ENCODE measurements around the gene CNPPD1.

The CNPPD1 gene

GRCh38 chr2:219213486-219214071 lies 36.9 kb upstream of the CNPPD1 start:
- TF ChIP-seq SPI1 (IDR thresholded peaks at IDR 0.05; ENCODE audit: borderline replicate concordance, low read depth): no peak
- no peak for TF ChIP-seq GABPA (IDR thresholded peaks at IDR 0.05; ENCODE audit: low read depth)
- no peak for TF ChIP-seq CTCF (IDR thresholded peaks at IDR 0.05; ENCODE audit: insufficient read depth, low read length)
- no peak for TF ChIP-seq REST (IDR thresholded peaks at IDR 0.05; ENCODE audit: insufficient replicate concordance, low read depth)
- no peak for TF ChIP-seq POLR2AphosphoS5 (IDR thresholded peaks at IDR 0.05; ENCODE audit: low read depth)
- DNase-seq (ENCODE audit: low read depth in 1 of 2, low spot score in 1 of 2): no peak
- Histone ChIP-seq H3K27me3 (ENCODE audit: insufficient read depth, poor library complexity, severe bottlenecking) (peaks cover 2% of the 10 kb centered on the region), H3K27ac (replicated peaks) (no peak overlapping the region), H3K4me3 (replicated peaks; ENCODE audit: insufficient read depth, low read length) (no peak overlapping the region)

GRCh38 chr2:219213026-219213415 lies 36.3 kb upstream of the CNPPD1 start:
- H3K4me3 ChIP-seq (replicated peaks; ENCODE audit: insufficient read depth, low read length): no peak overlapping the region
- no peak for DNase-seq (ENCODE audit: low read depth in 1 of 2, low spot score in 1 of 2)
- TF ChIP-seq GABPA (IDR thresholded peaks at IDR 0.05; ENCODE audit: low read depth) (no peak), POLR2AphosphoS5 (IDR thresholded peaks at IDR 0.05; ENCODE audit: low read depth) (no peak), SPI1 (IDR thresholded peaks at IDR 0.05; ENCODE audit: borderline replicate concordance, low read depth) (no peak), CTCF (IDR thresholded peaks at IDR 0.05; ENCODE audit: insufficient read depth, low read length) (no peak), REST (IDR thresholded peaks at IDR 0.05; ENCODE audit: insufficient replicate concordance, low read depth) (no peak)
- no peaks in the 10 kb centered on the region for H3K27me3 ChIP-seq (ENCODE audit: insufficient read depth, poor library complexity, severe bottlenecking)
- H3K27ac ChIP-seq (replicated peaks): no peak overlapping the region

GRCh38 chr2:219210886-219211362 lies 34.2 kb upstream of the CNPPD1 start:
- no peak for DNase-seq (ENCODE audit: low read depth in 1 of 2, low spot score in 1 of 2)
- Histone ChIP-seq H3K4me3 (replicated peaks; ENCODE audit: insufficient read depth, low read length) (no peak overlapping the region), H3K27me3 (ENCODE audit: insufficient read depth, poor library complexity, severe bottlenecking) (no peaks in the 10 kb centered on the region), H3K27ac (replicated peaks) (no peak overlapping the region)
- TF ChIP-seq CTCF (IDR thresholded peaks at IDR 0.05; ENCODE audit: insufficient read depth, low read length) (no peak), SPI1 (IDR thresholded peaks at IDR 0.05; ENCODE audit: borderline replicate concordance, low read depth) (no peak)

All from HL-60 (cell line).